MV-4-11 (cell line): ENCODE measurements around the gene RHBDL3.
A peak's percentile ranks its signal among the peaks of the same experiment; 100 is the strongest.

Source experiments
- DNase-seq: peaks from one replicate; lab custom pipeline; 2025; lab: John Stamatoyannopoulos, UW

RHBDL3 gene

GRCh38 chr17:32266389-32267301 is 1.0 kb downstream of the RHBDL3 start:
- DNase-seq: peak; percentile 69

DNA sequence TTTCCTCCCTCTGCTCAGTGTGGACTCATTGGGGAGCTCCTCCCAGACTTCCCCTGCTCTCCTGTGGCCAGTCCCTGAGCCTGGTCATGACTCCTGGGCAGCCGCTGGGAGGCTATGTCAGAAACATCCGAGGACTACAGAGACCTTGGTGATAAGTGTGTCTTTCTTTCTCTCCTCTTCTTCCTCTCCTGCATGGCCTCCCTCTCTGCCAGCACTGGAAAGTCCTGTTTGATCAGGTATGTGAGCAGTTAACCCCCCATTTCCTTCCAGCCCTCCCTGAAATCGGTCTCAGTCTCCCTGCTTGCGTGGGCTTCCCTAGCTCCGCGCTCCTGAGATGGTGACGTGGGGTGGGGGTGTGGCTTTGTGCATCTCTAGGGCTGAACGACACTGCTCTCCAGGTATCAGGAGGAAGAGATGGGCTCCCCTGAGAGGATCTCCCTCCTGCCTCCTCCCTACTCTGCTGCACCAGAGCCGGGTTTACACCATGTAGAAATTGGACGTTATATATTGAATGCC is 2.1 kb downstream of the RHBDL3 start:
- no peak for DNase-seq

DNA sequence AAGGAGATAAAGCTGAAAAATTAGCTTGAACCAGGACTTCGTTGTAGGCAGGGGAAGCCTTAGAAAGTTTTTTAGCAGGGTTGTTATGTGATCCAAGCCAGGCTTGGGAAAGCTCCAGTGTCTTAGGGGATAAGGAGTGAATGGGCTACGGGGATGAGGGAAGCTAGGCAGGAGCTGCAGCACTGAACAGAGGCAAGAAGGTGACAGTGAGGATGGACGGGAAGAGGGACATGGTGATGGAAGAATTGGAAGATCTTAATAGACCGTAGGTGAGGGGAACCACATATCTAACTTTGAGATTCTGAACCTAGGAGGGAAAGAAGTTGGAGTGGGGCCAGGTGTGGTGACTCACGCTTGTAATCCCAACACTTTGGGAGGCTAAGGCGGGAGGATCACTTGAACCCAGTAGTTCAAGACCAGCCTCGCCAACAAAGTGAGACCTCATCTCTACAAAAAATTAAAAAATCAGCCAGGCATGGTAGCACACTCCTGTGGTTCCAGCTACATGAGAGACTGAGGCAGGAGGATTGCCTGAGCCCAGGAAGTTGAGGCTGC is 3.2 kb downstream of the RHBDL3 start:
- DNase-seq: no peak

GRCh38 chr17:32269377-32269776 is 3.7 kb downstream of the RHBDL3 start:
- DNase-seq: peak; percentile 77

GRCh38 chr17:32271844-32272243 is 6.2 kb downstream of the RHBDL3 start:
- DNase-seq: no peak

DNA sequence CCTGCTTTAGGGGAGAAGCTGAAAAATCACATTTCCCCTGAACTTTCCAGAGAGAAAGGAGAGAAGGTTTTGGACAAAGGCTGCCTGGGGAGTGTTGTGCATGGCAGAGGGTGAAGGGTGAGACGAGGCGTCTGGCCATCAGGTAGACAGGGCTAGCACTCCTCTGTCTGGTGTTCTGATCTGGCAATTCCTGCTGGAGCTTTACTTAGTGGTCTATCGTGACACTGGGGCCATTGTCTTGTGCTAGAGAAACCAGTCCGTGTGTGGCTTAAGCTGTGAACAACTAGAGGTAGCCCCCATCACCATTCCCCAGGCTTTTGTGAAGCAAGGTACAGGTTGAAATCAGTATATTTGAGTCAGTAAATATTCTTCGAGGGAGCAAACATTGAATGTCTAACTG is 8.5 kb downstream of the RHBDL3 start:
- no peak for DNase-seq

DNA sequence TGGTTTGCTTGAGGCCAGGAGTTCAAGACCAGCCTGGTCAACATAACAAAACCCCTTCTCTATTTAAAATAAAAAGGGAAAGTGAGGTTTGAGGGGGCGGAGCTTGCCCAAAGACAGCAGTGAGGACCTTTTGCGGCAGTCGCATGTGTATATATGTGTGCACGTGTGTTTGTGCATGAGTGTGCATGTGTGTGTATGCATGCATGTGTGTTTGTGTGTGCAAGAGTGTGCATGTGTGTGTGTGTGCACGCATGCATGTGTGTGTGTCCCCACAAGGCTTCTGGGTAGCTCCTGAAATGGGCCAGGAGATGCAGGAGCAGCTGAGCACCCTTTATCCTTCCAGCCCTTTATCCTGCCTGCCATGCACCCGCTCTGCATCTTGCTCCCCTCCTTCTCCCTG is 9.0 kb downstream of the RHBDL3 start:
- DNase-seq: no peak

- DNase-seq: peak; percentile 88
Observed at GRCh38 chr17:32275060-32276042, 9.7 kb downstream of the RHBDL3 start.

DNA sequence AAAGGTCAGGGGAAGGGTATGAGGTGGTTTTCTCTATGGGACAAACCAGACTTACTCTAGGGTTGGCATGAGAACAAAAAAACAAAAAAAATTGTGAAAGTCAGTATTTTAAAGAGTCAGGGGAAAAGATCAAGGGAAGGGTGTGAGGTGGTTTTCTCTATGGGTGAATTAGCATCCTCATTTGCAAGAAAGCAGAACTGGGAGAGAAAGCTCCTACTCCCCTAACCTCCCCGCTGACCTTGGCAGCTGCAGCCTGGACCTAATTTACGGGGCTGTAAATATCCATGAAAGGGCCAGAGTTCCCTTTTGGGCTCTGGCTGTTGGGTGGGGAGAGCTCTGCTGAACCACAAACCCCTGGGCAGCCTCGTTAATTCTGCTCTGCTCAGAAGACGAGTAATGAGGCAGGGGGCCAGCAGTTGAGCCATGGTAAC is 10.6 kb downstream of the RHBDL3 start:
- DNase-seq: peak; percentile 97

GRCh38 chr17:32277284-32277683 is 11.7 kb downstream of the RHBDL3 start:
- peak; percentile 37 for DNase-seq

DNA sequence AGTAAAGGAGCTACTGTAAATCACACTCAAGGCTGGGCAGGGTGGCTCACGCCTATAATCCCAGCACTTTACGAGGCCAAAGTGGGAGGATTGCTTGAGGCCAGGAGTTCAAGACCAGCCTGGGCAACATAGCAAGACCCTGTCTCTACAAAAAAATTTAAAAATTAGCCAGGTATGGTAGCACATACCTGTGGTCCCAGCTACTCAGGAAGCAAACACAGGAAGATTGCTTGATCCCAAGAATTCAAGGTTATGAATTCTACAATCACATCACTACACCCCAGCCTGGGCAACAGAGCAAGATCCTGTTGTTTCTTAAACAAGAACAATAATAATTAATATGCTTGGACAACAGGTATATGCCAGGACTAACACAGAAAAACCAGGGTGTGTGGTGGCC is 13.2 kb downstream of the RHBDL3 start:
- no peak for DNase-seq

- no peak for DNase-seq
Observed at GRCh38 chr17:32279891-32280716, 14.5 kb downstream of the RHBDL3 start.

GRCh38 chr17:32281011-32281451 is 15.4 kb downstream of the RHBDL3 start:
- no peak for DNase-seq

GRCh38 chr17:32283745-32284201 is 18.1 kb downstream of the RHBDL3 start:
- no peak for DNase-seq

- no peak for DNase-seq
Observed at GRCh38 chr17:32285306-32285705, 19.7 kb downstream of the RHBDL3 start.

DNA sequence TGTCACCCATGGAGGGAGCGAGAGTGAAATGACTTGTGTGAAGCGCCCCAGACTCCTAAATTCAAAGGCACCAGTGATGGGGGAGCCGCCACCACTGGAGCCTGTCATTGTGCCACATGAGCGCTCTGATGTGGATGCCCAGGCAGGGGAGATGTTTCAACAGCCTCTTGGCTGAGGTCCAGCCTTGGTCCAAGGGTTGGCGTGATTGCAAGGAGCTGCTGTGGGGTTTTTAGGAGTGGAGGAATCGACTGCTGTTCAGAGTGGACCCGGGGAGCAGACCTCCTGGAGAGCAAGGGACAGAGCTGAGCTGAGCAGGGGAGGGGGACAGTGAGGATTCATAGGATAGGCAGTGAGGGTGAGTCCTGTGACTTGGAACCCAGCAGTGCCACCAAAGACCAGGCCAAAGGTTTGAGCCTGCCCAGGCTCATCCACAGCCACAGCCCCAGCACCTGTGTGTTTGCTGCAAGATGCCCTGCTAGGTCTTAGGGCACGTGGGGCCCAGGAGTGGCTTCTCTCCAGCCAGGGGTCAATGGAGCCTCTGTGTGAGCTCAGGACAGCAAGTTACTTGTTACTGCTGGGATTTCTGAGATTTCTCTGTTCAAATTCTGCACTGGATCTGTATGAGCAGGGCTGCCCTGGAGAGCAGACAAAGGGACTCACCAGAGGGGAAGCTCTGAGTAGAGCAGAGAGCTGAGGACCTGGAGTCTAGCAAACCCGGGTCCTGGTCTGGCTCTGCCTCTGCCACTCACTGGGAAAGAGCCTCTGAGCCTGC is 20.3 kb downstream of the RHBDL3 start:
- peak; percentile 26 for DNase-seq

DNA sequence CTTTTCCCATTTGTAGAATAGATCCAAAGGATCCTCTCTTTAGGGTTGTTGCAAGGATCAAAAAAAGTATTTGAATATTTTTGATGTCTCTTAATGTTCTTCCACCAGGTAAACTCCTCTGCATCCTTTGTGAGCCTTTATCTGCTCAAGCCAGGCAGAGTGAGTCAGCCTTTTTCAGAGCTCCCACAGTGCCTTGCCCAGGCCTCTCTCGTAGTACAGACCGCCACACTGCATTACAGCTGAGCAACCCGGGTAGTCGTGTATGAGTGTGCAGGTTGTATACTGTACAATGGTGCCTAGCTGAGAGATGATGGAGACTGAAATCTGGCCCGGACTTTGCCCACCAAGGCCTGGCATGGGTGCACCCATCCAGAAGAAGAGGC is 20.9 kb downstream of the RHBDL3 start:
- no peak for DNase-seq

GRCh38 chr17:32287804-32288511 is 22.3 kb downstream of the RHBDL3 start:
- no peak for DNase-seq

GRCh38 chr17:32288615-32289014 is 23.0 kb downstream of the RHBDL3 start:
- DNase-seq: peak; percentile 79
